GM10847 (cell line): ENCODE data around the gene DPH2.

Source experiments
- POLR2A ChIP-seq: IDR thresholded peaks from 2 replicates; pipeline ENCODE4 v1.6.1; 2011; ENCODE audit not compliant: insufficient read length; ENCODE audit errors: extremely low read depth

DPH2 gene

DNA sequence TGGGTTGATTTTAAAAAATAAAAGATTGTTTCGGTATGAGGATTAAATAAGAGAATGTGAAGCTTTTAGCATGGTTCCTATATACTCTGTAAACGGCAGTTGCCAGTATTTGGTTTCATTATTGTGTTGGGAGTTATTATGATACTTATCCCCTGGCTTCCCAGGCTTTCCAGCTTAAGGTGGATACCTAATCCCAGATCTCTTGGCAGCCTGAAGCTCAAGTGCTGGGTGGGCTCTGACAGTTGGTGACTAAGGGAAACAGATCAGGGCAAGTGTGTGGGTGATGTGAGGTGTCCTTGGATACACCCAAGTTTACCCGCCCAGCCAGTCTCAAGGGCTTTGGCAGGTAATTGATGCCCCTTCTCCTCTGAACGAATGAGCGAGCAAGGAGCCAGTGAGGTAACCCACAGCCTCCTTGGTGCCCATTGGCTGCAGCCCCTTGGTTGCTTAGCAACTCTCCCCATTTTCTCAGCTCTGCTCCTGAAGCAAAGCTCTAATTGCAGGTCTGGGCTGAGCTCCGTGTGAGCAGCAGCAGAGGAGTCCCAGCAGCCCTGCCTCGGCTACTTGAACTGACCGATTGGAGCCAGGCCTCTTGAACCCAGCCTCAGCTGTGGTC lies 17.0 kb upstream of the DPH2 start:
- no peak for TF ChIP-seq POLR2A

DNA sequence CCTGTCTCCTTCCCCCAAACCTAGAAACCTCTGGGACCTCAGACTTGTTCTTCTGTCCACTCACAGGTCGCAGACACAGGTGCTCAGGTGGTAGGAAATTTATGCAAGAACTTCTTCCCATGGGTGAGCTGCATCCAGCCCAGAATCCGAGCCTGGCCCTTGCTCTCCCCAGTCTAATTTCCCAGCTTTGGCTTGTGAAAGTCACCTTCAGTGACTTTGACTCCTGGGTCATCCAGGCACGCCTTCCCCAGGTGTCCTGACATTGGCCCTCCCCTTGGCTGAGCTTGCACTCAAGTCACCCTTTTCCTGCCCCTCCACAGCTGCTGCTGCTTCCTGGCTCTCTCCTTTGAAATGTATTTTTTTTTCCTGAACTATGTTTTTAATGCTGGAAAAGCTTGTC lies 16.4 kb upstream of the DPH2 start:
- TF ChIP-seq POLR2A = no peak

DNA sequence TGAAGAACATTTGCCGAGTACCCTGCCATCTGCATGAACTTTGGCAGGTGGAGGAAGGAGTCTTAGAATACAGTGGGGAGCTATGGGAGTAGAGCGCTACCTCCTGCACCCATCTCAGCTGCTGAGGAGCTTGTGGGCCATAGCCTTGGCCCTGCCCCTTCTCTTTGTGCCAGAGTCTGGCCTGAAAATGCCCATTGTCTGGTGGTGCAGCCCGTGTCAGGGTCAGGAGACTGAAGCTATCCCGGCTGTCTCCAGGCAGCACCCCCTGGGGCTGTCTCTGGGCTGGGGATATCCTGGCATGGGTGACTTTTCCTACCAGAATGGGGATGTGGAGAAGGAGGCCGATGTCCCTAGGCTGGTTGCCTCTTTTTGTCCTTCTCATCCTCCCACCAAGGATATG lies 15.8 kb upstream of the DPH2 start:
- no peak for TF ChIP-seq POLR2A

DNA sequence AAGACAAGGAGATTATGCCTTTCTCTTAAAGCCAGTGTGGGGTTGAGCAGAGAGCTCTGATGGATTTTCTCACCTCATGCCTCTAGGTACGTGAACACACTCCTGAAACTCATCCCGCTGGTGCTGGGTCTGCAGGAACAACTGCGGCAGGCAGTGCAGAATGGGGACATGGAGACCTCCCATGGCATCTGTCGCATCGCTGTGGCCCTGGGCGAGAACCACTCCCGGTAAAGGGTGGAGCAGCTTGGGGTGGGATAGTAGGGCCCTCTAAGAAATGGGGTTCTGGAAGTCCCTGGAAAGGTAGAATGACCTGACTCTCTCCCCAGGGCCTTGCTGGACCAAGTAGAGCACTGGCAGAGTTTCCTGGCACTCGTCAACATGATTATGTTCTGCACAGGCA lies 13.6 kb upstream of the DPH2 start:
- TF ChIP-seq POLR2A = no peak

DNA sequence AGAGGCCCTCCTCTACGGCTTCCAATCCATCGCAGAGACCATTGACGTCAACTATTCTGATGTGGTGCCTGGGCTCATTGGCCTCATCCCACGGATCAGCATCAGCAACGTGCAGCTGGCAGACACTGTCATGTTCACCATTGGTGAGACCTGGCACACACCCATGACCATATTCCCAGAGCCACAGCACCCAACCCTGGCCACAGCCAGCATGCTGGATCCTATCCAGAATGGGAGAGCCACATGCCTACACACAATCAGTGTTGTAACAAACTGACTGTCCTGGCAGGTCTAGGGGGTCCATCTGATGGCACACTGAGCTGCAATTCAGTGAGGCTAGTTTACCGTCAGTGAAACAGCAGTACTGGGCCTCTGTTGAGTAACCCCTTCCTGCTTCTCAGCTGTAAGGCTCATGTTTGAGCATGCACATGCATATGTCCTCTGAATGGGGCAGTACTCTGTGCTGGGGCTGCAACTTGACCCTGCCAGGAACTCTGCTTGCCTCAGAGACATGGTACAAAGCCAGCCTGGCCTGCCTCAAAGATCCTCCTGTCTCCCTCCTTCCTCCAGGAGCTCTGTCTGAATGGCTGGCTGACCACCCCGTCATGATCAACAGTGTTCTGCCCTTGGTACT lies 12.3 kb upstream of the DPH2 start:
- TF ChIP-seq POLR2A = no peak

DNA sequence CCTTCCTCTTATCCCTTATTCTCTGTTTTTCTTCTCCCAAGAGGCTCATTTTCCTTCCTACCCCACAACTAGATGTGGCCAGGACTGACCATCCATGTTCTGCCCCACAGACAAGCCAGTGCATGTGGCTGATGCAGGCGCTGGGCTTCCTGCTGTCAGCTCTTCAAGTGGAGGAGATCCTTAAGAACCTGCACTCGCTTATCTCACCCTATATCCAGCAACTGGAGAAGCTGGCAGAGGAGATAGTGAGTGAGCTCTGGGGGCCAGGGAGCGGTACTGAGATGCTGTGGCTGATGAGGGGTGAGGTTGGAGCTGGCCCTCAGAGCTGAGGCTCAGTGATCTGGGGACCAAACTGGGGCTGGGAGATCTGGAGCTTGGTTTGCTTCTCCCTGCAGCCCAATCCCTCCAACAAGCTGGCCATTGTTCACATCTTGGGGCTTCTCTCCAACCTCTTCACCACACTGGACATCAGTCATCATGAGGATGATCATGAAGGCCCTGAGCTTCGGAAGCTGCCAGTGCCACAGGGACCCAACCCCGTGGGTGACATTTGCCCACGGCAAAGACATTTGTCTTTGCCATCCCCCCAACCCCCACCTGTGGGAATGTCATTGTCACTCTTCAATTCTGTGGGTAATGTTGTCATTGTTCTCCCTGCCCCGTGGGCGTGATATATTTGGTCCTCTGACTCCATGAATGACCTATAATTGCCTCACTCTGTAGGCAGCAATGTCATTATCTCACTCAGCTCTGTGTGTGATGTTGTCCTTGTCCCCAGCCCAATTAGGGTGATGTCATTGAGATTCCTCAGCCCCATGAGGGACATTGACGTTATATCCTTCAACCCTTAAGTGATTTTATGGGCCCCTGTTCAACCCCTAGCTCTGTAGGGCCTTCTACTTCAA lies 11.2 kb upstream of the DPH2 start:
- TF ChIP-seq POLR2A = no peak

DNA sequence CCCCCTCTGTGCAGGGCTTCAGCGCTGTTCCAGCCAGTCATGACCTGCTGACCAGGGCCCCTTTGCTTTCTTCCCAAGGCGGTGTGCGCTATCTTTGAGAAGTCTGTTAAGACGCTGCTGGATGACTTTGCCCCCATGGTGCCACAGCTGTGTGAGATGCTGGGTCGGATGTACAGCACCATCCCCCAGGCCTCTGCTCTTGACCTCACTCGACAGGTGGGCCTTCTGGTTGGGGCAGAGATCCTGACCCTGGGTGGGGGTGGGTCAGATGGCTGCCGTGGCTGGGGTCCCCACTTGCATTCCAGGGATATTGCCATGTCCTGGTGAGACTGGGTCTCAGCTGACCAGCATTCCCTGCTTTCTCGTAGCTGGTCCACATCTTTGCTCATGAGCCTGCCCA lies 9.0 kb upstream of the DPH2 start:
- no peak for TF ChIP-seq POLR2A

DNA sequence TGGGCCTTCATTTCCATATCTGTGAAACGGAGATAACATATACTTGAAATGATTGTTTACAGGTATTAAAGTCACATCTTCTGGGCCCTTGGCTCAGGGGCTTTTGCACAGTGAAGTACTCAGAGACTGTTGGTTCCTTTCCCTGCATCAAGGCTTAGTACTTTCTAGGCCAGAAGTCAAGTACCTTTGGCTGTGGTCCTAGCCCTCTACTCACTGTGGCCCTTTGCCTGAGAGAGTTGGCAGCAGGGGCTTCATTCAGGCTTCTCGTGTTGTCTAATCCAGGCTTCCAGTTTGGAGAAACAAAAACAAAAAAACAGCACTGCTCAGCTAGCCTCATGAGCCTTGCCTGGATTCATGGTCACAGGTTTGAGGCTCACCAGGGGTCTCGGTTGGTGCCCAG lies 8.1 kb upstream of the DPH2 start:
- no peak for TF ChIP-seq POLR2A

DNA sequence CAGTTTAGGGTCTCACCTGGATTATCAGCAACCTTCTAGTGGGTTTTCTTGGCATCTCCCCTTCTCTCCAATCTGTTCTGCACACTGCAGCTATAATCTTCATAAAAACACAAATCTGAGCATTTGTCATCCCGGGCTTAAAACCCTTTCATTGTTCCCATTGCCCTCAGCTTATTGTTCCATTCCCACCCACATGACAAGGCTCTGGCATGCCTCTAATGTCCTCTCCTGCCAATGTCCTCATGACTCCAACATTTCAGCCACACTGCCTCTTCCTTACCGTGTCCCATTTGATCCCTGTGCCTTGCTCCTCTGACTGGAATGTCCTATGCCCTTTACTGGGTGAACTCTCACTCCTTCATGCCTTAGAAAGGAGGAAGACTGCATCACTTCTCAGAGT lies 7.5 kb upstream of the DPH2 start:
- no peak for TF ChIP-seq POLR2A

DNA sequence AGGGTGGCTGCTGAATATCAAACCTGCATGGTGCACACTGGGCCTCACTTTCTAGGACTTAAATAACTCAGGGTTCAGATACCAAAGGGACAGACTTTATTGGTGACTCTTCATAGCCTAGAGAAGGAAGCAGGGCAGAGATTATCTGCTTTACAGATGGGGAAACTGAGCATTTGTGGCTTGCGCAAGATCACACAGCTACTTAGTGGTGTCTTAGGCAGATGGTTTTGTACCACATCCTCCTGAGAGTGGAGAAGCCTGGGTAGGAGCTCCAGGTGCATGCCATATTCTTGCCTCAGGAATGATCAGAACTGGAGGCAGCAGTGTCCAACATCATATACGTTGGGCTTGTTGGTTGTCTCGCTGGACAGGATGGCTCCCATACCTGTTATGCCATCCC lies 6.8 kb upstream of the DPH2 start:
- no peak for TF ChIP-seq POLR2A

DNA sequence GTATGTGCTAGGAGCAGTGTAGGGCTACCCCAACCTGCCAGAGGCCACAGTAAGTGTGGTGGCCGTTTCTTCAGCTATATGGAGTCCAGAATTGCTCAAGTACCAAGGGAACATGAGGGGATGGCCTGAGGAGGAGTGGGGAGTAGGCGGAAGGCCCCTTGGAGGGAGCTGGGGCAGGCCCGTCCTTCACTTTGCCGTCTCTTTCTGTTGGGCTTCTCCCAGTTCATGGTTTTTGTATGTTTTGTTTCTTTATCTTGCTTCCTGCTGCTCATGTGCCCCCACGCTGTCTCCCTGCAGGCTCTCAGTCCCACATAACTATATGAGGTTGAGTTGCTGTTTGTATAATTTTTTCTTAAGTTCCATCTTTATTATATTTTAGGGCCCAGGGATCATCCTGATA lies 5.9 kb upstream of the DPH2 start:
- no peak for TF ChIP-seq POLR2A

DNA sequence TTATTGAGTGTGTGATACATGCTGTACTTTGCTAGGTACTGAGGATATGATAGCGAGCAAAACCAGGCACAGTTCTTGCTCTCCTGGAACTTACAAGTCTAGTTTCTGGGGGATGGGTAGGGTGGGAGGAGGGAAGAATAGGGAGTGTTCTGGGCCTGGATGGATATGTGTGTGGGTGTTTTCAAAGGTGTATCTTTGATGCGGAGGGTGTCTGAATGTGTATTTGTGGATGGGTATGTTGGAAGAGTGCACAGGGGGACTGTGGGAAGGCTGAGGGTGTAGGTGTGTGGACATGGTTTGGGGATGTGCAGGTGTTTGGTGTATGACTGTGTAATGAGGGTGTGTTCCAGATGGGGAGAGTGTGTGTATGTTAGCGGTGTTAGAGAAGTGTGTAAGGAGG lies 4.5 kb upstream of the DPH2 start:
- TF ChIP-seq POLR2A = no peak

DNA sequence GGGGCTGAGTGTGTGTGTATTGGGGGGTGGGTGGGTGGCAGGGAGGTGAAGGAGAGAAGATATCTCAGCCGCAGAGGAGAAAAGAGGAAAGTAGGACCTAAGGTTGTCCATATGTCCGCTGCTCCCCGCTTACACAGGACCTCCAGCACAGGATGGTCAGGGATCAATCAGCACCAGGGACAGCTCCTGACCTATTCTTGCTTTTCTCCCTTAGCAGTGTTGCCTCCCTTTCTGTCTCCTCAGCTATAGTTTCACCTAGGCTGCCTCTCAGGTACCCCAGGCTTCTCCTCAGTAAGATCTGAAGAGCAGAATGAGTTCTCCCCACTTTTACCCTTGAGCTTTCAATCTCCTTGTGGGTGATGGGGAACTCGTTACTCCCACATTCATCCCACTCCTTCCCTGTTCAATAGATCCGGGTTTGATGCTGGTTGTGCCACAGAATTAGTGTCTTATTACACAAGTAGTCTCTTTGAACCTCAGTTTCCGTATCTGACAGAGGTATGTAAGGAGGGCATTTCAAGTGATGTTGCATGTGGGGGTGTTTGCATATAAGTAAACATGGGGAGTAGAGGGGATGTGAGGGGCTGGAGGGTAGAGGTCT lies 1.4 kb upstream of the DPH2 start:
- TF ChIP-seq POLR2A = no peak

DNA sequence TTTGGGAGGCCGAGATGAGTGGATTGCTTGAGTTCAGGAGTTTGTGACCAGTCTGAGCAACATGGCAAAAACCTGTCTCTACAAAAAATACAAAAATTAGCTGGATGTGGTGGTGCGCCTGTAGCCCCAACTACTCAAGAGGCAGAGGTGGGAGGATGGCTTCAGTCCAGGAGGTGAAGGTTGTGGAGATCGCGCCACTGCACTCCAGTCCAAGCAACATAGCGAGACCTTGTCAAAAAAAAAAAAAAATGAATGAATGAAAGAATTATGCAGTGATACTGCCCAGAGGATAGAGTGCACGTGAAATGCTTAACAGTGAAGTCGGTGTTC lies 429 bp upstream of the DPH2 start:
- TF ChIP-seq POLR2A = no peak

DNA sequence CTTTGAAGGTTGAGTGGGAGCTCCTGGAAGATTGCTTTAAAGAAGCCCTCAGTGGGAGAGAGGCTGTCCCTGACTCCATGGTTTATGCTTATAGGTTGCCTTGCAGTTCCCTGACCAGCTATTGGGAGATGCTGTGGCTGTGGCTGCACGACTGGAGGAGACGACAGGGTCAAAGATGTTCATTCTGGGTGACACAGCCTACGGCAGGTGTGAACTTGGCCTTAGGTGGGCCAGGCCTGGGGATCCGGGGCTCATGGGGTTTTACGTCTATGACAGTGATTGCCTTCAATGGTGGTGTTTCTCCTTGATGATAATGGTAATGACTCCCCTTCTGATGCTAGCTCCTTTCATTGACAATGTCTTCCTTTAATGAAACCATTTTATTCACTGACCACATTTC lies 692 bp downstream of the DPH2 start:
- TF ChIP-seq POLR2A = no peak

DNA sequence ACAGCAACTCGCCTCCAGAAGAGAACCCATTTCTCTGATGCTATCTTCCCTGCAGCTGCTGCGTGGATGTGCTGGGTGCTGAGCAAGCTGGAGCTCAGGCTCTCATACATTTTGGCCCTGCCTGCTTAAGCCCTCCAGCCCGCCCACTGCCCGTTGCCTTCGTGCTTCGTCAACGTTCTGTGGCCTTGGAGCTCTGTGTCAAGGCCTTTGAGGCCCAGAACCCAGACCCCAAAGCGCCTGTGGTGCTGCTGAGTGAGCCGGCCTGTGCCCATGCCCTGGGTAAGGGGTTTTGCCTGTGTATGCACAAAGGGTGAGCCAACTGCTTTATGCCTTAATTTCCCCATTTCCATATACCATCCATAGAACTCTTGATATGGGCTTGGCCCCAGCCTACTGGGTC lies 1.1 kb downstream of the DPH2 start:
- TF ChIP-seq POLR2A = no peak
